AG09309 (cell line): ENCODE measurements around the gene CXCL12.

ENCODE experiments used
- DNase-seq: peaks from one replicate; pipeline ENCODE4 v3.0.0-alpha.2; 2010; ENCODE audit warnings: low read depth
- H3K4me3 ChIP-seq: 2 replicates; pipeline ENCODE4 v1.5.1; 2011; ENCODE audit warnings: mild to moderate bottlenecking, low read depth, low read length, moderate library complexity; ENCODE audit not compliant: control insufficient read depth
- TF ChIP-seq, protein P1 (sequence below): IDR thresholded peaks from 2 replicates; pipeline ENCODE4 v1.5.1; 2011; ENCODE audit warnings: mild to moderate bottlenecking, low read depth, low read length, inconsistent platforms; ENCODE audit not compliant: insufficient read depth, control insufficient read depth; ENCODE audit errors: missing control alignments

The CXCL12 gene

DNA sequence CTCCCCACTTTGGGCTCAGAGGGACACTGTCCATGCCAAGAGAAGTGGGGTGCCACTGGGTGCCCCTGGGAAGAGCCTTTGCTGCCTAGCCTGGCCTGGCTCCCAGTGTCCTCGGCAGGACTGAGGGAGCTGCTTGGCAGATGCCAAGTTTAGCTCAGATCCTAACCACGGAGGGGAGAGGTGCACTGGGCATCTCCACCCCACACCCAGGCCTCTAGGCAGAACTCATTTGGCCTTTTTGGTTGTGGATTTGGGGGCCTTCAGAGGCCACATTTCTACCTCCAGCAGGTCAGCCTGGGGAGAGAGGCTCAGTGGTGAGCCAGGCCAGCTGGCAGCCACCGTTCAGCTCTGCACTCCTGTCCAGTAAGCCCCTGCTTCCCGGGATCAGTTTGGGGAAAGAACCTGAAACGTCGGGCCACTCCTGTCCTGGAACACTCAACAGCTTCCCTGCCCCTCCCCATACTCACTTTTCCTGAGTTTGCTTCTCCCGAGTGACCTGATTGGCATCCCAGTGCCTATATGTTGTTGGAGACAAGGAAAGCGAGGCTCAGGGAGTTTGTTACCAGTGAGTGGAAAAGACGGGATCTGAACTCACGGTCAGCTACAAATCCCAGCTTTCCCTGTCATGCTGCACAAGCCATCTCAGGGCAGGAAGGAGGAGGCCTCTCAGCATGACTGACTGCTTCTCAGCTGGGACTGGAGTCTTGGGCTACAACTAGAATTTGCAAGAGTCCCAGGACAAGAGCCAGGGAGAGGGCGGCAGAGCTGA lies 11.2 kb upstream of the CXCL12 start:
- no peak for DNase-seq
- H3K4me3 ChIP-seq, result no peak overlapping the region
- TF ChIP-seq, protein P1, sequence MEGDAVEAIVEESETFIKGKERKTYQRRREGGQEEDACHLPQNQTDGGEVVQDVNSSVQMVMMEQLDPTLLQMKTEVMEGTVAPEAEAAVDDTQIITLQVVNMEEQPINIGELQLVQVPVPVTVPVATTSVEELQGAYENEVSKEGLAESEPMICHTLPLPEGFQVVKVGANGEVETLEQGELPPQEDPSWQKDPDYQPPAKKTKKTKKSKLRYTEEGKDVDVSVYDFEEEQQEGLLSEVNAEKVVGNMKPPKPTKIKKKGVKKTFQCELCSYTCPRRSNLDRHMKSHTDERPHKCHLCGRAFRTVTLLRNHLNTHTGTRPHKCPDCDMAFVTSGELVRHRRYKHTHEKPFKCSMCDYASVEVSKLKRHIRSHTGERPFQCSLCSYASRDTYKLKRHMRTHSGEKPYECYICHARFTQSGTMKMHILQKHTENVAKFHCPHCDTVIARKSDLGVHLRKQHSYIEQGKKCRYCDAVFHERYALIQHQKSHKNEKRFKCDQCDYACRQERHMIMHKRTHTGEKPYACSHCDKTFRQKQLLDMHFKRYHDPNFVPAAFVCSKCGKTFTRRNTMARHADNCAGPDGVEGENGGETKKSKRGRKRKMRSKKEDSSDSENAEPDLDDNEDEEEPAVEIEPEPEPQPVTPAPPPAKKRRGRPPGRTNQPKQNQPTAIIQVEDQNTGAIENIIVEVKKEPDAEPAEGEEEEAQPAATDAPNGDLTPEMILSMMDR, result no peak

DNA sequence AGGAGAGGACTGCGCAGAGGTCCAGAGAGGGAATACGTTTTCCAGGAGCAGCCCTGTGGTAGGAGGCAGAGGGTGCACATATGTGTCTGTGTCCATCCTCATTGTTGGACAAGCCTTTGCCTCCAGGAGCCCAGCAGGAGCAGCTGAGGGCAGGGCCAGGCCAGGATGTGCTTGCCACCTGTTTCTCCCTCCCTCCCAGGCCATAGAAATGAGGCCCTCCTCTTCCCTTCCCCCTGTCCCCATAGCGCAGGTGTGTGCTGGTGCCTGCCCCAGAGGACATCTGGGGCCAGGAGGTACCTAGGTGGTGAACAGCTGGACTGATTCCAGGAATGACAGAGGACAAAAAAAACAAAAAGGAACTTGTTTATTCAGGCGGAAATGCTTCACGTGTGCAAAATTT lies 10.5 kb upstream of the CXCL12 start:
- TF ChIP-seq, protein P1, result no peak
- no peak overlapping the region for H3K4me3 ChIP-seq
- DNase-seq, result no peak

DNA sequence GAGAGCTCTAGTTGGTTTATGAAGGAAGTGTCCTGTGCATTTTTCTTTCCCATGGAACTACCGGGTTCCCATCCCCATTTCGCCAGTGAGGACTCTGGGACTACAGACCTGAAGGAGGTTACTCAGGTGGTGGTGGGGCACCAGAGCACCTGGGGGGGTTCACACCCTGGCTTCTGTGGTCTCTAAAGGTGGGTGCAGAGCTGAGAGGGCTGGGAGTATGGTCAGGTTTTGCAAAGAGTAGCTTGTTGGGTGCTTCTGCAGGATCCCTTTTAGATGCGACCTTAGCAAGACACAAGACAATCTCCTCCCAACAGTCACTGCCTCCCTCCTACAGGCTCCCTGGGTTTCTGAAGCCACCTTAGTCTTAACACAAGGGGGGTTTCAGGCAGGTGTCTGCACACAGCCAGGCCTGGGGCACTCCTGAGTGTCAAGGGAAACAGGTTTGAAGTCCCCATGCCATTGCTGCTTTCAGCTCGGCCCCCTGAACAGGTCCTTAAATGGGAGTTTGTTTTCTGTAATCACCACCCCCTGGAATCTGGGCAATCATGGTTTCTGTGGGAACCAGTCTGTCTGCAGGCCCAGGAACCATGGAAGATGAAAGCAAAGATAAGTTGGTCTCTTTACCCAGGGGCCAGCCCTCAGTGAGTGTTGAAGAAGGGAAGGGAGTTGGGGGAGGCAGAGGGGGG lies 9.9 kb upstream of the CXCL12 start:
- no peak overlapping the region for H3K4me3 ChIP-seq
- DNase-seq, result no peak
- TF ChIP-seq, protein P1, result no peak

DNA sequence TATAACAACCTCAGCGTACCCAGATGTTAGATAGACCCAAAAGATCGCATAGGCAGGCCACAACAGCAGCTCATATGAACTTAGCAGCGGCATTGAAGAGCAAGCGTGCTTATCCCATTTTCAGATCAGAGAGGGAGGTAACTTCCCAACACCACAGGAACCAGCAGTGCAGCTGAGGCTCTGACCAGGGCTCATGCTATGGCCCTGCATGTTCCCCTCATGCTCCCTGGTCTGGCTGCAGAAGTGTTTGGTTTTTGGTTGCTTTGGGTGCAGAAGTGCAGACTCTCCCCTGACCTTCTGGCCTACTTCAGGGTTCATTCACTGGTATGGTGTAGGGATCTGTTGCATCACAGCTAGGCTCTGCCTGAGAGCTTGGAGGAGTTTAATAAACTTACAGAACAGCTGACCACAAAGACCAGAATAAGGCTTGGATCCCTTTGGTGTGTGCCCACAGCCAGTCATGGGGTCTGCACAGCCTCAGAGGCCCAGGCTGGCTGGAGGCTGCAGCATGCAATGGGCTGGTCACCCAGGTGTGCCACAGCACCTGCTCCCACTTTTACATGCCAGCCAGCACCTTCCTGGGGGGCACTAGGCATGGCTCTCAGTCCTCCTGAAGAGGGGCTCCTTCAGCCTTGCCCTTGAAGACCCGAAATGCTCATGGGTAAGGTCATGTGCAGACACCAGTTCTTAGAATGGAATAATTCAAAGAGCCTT lies 9.1 kb upstream of the CXCL12 start:
- H3K4me3 ChIP-seq, result no peak overlapping the region
- DNase-seq, result no peak
- TF ChIP-seq, protein P1, result no peak

DNA sequence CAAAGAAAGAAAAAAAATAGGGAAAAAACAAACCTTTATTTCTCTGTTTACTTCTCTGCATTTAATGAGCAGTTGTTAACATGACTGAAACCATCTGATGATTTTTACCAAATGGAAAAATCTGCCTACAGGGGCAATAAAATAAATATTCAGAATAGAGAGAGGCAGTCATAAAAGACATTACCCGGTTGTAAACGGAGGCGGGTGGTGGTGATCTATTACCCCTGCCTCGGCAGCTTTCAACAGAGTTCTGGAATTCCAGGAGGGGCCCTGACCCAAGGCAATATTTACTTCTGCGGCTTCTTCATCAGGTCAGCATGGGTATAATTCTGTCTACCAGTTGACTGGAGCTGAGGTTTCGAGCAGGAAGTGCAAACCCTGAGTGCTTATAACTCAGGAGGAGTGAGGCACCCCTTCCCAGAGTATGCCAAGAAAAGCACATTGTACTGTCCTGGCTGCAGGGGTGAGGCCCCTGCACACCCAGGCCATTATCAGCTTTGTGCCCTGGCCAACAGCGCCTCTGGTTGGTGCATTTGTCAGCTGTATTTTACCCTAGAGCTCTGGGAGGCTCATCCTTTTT lies 8.2 kb upstream of the CXCL12 start:
- TF ChIP-seq, protein P1, result no peak
- no peak overlapping the region for H3K4me3 ChIP-seq
- DNase-seq, result no peak

DNA sequence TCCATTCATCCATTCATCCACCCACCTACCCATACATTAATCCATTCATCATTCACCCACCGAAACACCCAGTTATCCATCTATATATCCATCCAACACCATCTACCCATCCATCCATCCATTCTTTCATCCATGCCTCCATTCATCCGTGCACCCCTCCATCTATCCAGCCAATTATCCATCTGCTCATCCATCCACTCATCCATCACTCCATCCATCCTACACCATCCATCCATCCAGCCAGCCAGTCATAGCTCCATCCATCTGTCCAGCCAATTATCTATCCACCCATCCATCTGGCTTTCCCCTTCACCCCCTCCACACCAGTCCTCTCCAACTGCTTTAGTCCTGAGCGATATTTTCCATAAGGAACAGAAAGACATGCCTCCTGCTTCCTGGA lies 7.5 kb upstream of the CXCL12 start:
- no peak overlapping the region for H3K4me3 ChIP-seq
- TF ChIP-seq, protein P1, result no peak
- DNase-seq, result no peak
